Placental epithelial cell (primary cell): Measurements from ENCODE around the gene MPDU1. TPM values are rescaled to one million over a fixed set of nuclear protein-coding genes. Genes with fewer than 3 reads are reported as not detected.

ENCODE experiments used
- small RNA-seq: library from RNA; depleted of rRNA; stranded (forward); fragments of <200 nt; gene quantifications from one replicate; pipeline ENCODE3, GENCODE V24; 2012
- total RNA-seq: library from RNA; depleted of rRNA; stranded (reverse); fragments of >200 nt; gene quantifications from 2 replicates; pipeline ENCODE4 v1.2.3, GENCODE V29; 2012

The MPDU1 gene
- total RNA-seq: 58.5 and 227 TPM in 2 replicates

GRCh38 chr17:7583253-7584109, at the start of gene MPDU1:
Gene MPDU1, plus strand, starts transcription at chr17:7583852. Its CDS starts 11 bp downstream, at chr17:7583863.

GRCh38 chr17:7548585-7549400, 34.9 kb upstream of the MPDU1 start, which contains the start of gene TNFSF12:
Gene TNFSF12, plus strand, starts transcription at chr17:7549058. Its CDS starts 96 bp downstream, at chr17:7549154.

GRCh38 chr17:7558544-7559319, 24.9 kb upstream of the MPDU1 start, which contains the start of gene TNFSF13:
Gene TNFSF13, plus strand, starts transcription at chr17:7558750. Its CDS starts 290 bp downstream, at chr17:7559040.

GRCh38 chr17:7561589-7562207, 22.0 kb upstream of the MPDU1 start, which contains the start of gene SENP3:
Gene SENP3, plus strand, starts transcription at chr17:7561919. Its CDS starts 1,158 bp downstream, at chr17:7563077.

GRCh38 chr17:7579001-7579833, 4.4 kb upstream of the MPDU1 start, which contains the start of gene CD68:
Gene CD68, plus strand, starts transcription at chr17:7579638. Its CDS starts 40 bp downstream, at chr17:7579678.

GRCh38 chr17:7589891-7590691, 6.4 kb downstream of the MPDU1 start, which contains the start of gene SOX15:
Gene SOX15, minus strand, starts transcription at chr17:7590094. Its CDS starts 418 bp downstream, at chr17:7589676.

GRCh38 chr17:7614425-7615264, 31.0 kb downstream of the MPDU1 start, which contains the start of gene FXR2:
Gene FXR2, minus strand, starts transcription at chr17:7614897. Its CDS starts 365 bp downstream, at chr17:7614532.

GRCh38 chr17:7627250-7628121, 43.8 kb downstream of the MPDU1 start, which contains the start of gene SAT2:
Gene SAT2, minus strand, starts transcription at chr17:7627821. Its CDS starts 186 bp downstream, at chr17:7627635.

GRCh38 chr17:7629939-7630571, 46.4 kb downstream of the MPDU1 start, which contains the start of gene SHBG:
Gene SHBG, plus strand, starts transcription at chr17:7630135. Its CDS starts 38 bp downstream, at chr17:7630173.

Small RNAs within 50 kb of the gene (small RNA-seq; reads per million reads assigned to genes)
- not detected for gene CD68
- gene RF00019: not detected
- not detected for gene SNORA48
- gene SNORD10: not detected

Other genes with a start within 250 kb of the MPDU1 start
- gene ACAP1, start 247.3 kb upstream of the MPDU1 start, total RNA-seq: under 0.01 and 0.33 TPM in 2 replicates
- gene KCTD11, start 231.7 kb upstream of the MPDU1 start, total RNA-seq: 9.4 and 12.6 TPM in 2 replicates
- gene TMEM95, start 228.7 kb upstream of the MPDU1 start, total RNA-seq: not detected in 2 replicates
- 14.1 and 27.5 TPM in 2 replicates for gene TNK1, start 202.8 kb upstream of the MPDU1 start, total RNA-seq
- gene PLSCR3, start 189.3 kb upstream of the MPDU1 start, total RNA-seq: 51.8 and 64.1 TPM in 2 replicates
- gene TMEM256, start 179.8 kb upstream of the MPDU1 start, total RNA-seq: 83.7 and 304 TPM in 2 replicates
- gene NLGN2, start 176.0 kb upstream of the MPDU1 start, total RNA-seq: 4.9 and 9.8 TPM in 2 replicates
- gene SPEM1, start 163.5 kb upstream of the MPDU1 start, total RNA-seq: not detected in 2 replicates
- gene SPEM2, start 158.2 kb upstream of the MPDU1 start, total RNA-seq: not detected in 2 replicates
- not detected in 2 replicates for gene SPEM3, start 155.0 kb upstream of the MPDU1 start, total RNA-seq
- gene TMEM102, start 148.4 kb upstream of the MPDU1 start, total RNA-seq: 8.6 and 16.8 TPM in 2 replicates
- gene FGF11, start 144.3 kb upstream of the MPDU1 start, total RNA-seq: 2.1 and 3.9 TPM in 2 replicates
- gene CHRNB1, start 138.8 kb upstream of the MPDU1 start, total RNA-seq: 5.7 and 13.0 TPM in 2 replicates
- gene ZBTB4, start 104.2 kb upstream of the MPDU1 start, total RNA-seq: 33.9 and 36.1 TPM in 2 replicates
- not detected in 2 replicates for gene SLC35G6, start 102.4 kb upstream of the MPDU1 start, total RNA-seq
- gene POLR2A, start 99.5 kb upstream of the MPDU1 start, total RNA-seq: 106 and 112 TPM in 2 replicates
- 3.4 and 3.5 TPM in 2 replicates for gene TNFSF12, start 34.8 kb upstream of the MPDU1 start, total RNA-seq
- 1.4 and 1.6 TPM in 2 replicates for gene TNFSF13, start 25.1 kb upstream of the MPDU1 start, total RNA-seq
- gene SENP3, start 21.9 kb upstream of the MPDU1 start, total RNA-seq: 40.0 and 67.6 TPM in 2 replicates
- 2.4 and 3.3 TPM in 2 replicates for gene CD68, start 4.2 kb upstream of the MPDU1 start, total RNA-seq
- gene SOX15, start 6.2 kb downstream of the MPDU1 start, total RNA-seq: 9.0 and 14.5 TPM in 2 replicates
- 36.1 TPM in 2 replicates for gene FXR2, start 31.0 kb downstream of the MPDU1 start, total RNA-seq
- gene SAT2, start 44.0 kb downstream of the MPDU1 start, total RNA-seq: 16.7 and 38.1 TPM in 2 replicates
- gene SHBG, start 46.3 kb downstream of the MPDU1 start, total RNA-seq: 0.87 and 2.4 TPM in 2 replicates
- gene ATP1B2, start 67.1 kb downstream of the MPDU1 start, total RNA-seq: not detected in 2 replicates
- gene TP53, start 103.6 kb downstream of the MPDU1 start, total RNA-seq: 38.9 and 58.5 TPM in 2 replicates
- 4.7 and 7.0 TPM in 2 replicates for gene WRAP53, start 104.6 kb downstream of the MPDU1 start, total RNA-seq
- 2.2 and 5.9 TPM in 2 replicates for gene EFNB3, start 121.3 kb downstream of the MPDU1 start, total RNA-seq
- gene DNAH2, start 133.9 kb downstream of the MPDU1 start, total RNA-seq: under 0.01 TPM in 1 of 2 replicates, not detected in the other